Keratinocyte (primary cell): Measurements from ENCODE around the gene CD1B.

ENCODE experiments used
- CTCF ChIP-seq, 3 experiments: IDR thresholded peaks in 1 of 3; conservative IDR thresholded peaks in 1 of 3; optimal IDR thresholded peaks in 1 of 3; 2 replicates in 2 of 3; 3 replicates in 1 of 3; pipeline versions ENCODE3 to v1.5.1; 2011; ENCODE audit warnings: low read length in 3 of 3, mild to moderate bottlenecking in 3 of 3, moderate library complexity in 2 of 3, control low read depth in 1 of 3, inconsistent platforms in 1 of 3; ENCODE audit not compliant: insufficient read depth in 2 of 3; ENCODE audit errors: extremely low read depth in 1 of 3
- EZH2 ChIP-seq: IDR thresholded peaks from one replicate; pipeline ENCODE4 v1.6.1; 2012; ENCODE audit warnings: inconsistent platforms, mild to moderate bottlenecking, low read length, moderate library complexity

GRCh38 chr1:158357441-158357840, 26.1 kb upstream of the CD1B start:
- TF ChIP-seq CTCF (optimal IDR thresholded peaks at IDR 0.05 in 1 of 3, IDR thresholded peaks at IDR 0.05 in 1 of 3, conservative IDR thresholded peaks at IDR 0.05 in 1 of 3; ENCODE audit: extremely low read depth in 1 of 3, insufficient read depth in 2 of 3, low read length in 3 of 3) (no peak), EZH2 (no peak)
